ENCODE data around the gene SEPTIN12.

The SEPTIN12 gene

GRCh38 chr16:4733211-4733742, 54.9 kb downstream of the SEPTIN12 start:
- TF ChIP-seq CTCF (IDR thresholded peaks at IDR 0.05; ENCODE audit: insufficient read depth, low read length, poor library complexity, severe bottlenecking) = no peak
- Histone ChIP-seq H3K36me3 (ENCODE audit: control insufficient read depth, insufficient read depth, low read length) (peaks cover 3% of the 10 kb centered on the region), H3K4me3 (replicated peaks; ENCODE audit: low read depth, low read length) (peak overlapping the region; percentile 95), H3K27me3 (replicated peaks; ENCODE audit: control insufficient read depth, insufficient read depth, low read length) (no peaks in the 10 kb centered on the region)
- no peak for DNase-seq (ENCODE audit: extremely low read depth, insufficient read length)

DNA sequence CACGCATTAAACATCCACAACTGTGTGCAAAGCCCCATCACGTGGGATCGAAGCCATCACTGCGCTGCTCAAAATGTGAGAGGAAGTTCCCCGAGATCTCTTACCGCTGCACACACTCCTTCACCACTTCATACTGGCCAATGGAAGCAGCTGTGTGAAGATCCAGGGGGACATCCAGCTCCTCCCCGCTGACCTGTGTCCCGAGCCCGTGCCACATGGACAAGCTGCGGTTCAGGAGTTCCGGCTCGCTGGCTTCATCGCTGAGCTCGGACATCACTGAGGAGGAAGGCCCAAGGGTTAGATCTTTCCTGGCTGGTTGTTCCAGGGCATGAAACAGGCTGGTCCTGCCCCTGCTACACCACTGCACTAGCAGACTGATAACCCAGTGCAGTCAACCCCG, 58.3 kb downstream of the SEPTIN12 start:
- peaks cover 8% of the 10 kb centered on the region for H3K36me3 ChIP-seq (ENCODE audit: control insufficient read depth, insufficient read depth, low read length)
- no peak for TF ChIP-seq CTCF (IDR thresholded peaks at IDR 0.05; ENCODE audit: insufficient read depth, low read length, poor library complexity, severe bottlenecking)
- no peak for DNase-seq (ENCODE audit: extremely low read depth, insufficient read length)
- H3K27me3 ChIP-seq (replicated peaks; ENCODE audit: control insufficient read depth, insufficient read depth, low read length) = no peaks in the 10 kb centered on the region
- H3K4me3 ChIP-seq (replicated peaks; ENCODE audit: low read depth, low read length) = no peak overlapping the region

GRCh38 chr16:4728676-4729075, 59.5 kb downstream of the SEPTIN12 start:
- DNase-seq (ENCODE audit: extremely low read depth, insufficient read length) = no peak
- H3K36me3 ChIP-seq (ENCODE audit: control insufficient read depth, insufficient read depth, low read length) = peaks cover 8% of the 10 kb centered on the region
- no peak overlapping the region for H3K4me3 ChIP-seq (replicated peaks; ENCODE audit: low read depth, low read length)
- no peaks in the 10 kb centered on the region for H3K27me3 ChIP-seq (replicated peaks; ENCODE audit: control insufficient read depth, insufficient read depth, low read length)
- no peak for TF ChIP-seq CTCF (IDR thresholded peaks at IDR 0.05; ENCODE audit: insufficient read depth, low read length, poor library complexity, severe bottlenecking)
